Trophoblast cell (in vitro differentiated cells and primary cell): ENCODE measurements around the gene PIAS1.

Source experiments
- DNase-seq, 2 donors: peaks; one replicate each; pipeline ENCODE4 v3.0.0-alpha.2; 2016
- H2AFZ ChIP-seq: 2 replicates; pipeline ENCODE4 v1.6.1; 2013; ENCODE audit warnings: low read length, moderate library complexity, mild to moderate bottlenecking; ENCODE audit not compliant: insufficient read depth, poor library complexity
- H2AK5ac ChIP-seq: 2 replicates; pipeline ENCODE4 v1.6.1; 2013; ENCODE audit warnings: mild to moderate bottlenecking, low read length
- H2BK120ac ChIP-seq: 2 replicates; pipeline ENCODE4 v1.6.1; 2013; ENCODE audit warnings: low read length, mild to moderate bottlenecking, moderate library complexity; ENCODE audit not compliant: insufficient read depth, poor library complexity
- H2BK12ac ChIP-seq: 2 replicates; pipeline ENCODE4 v1.6.1; 2013; ENCODE audit warnings: mild to moderate bottlenecking, low read length, moderate library complexity
- H2BK5ac ChIP-seq: 2 replicates; pipeline ENCODE4 v1.6.1; 2013; ENCODE audit warnings: low read length, low read depth, moderate library complexity, mild to moderate bottlenecking; ENCODE audit not compliant: poor library complexity
- H3K14ac ChIP-seq: 2 replicates; pipeline ENCODE4 v1.6.1; 2013; ENCODE audit warnings: mild to moderate bottlenecking, low read length
- H3K18ac ChIP-seq: 2 replicates; pipeline ENCODE4 v1.6.1; 2013; ENCODE audit warnings: mild to moderate bottlenecking, low read length
- H3K23ac ChIP-seq: 2 replicates; pipeline ENCODE4 v1.6.1; 2013; ENCODE audit warnings: low read length
- H3K27ac ChIP-seq: 2 replicates; pipeline ENCODE4 v1.5.1; 2013; ENCODE audit warnings: low read depth, mild to moderate bottlenecking, inconsistent platforms, low read length, moderate library complexity
- H3K27me3 ChIP-seq: 2 replicates; pipeline ENCODE4 v1.6.1; 2013; ENCODE audit warnings: inconsistent platforms, mild to moderate bottlenecking, low read length, moderate library complexity; ENCODE audit not compliant: insufficient read depth
- H3K36me3 ChIP-seq, 2 experiments: 1 replicate in 1 of 2; 2 replicates in 1 of 2; pipeline ENCODE4 v1.6.1; 2013; ENCODE audit warnings: low read length in 2 of 2, mild to moderate bottlenecking in 2 of 2, moderate library complexity in 1 of 2; ENCODE audit not compliant: insufficient read depth in 2 of 2, control insufficient read depth in 1 of 2
- H3K4ac ChIP-seq: 2 replicates; pipeline ENCODE4 v1.6.1; 2013; ENCODE audit warnings: low read depth, mild to moderate bottlenecking, low read length, moderate library complexity
- H3K4me1 ChIP-seq, 2 experiments: 1 replicate in 1 of 2; 2 replicates in 1 of 2; pipeline ENCODE4 v1.6.1; 2013; ENCODE audit warnings: low read length in 2 of 2, mild to moderate bottlenecking in 2 of 2, moderate library complexity in 1 of 2; ENCODE audit not compliant: insufficient read depth in 2 of 2, control insufficient read depth in 1 of 2
- H3K4me2 ChIP-seq: 2 replicates; pipeline ENCODE4 v1.6.1; 2013; ENCODE audit warnings: inconsistent platforms, mild to moderate bottlenecking, low read length, moderate library complexity
- H3K4me3 ChIP-seq: 2 replicates; pipeline ENCODE4 v1.5.1; 2013; ENCODE audit warnings: mild to moderate bottlenecking, low read depth, low read length, inconsistent platforms
- H3K79me1 ChIP-seq: one replicate; pipeline ENCODE4 v1.6.1; 2013; ENCODE audit warnings: low read length
- H3K79me2 ChIP-seq: 2 replicates; pipeline ENCODE4 v1.6.1; 2013; ENCODE audit warnings: low read length, mild to moderate bottlenecking; ENCODE audit not compliant: control insufficient read depth, insufficient read depth, poor library complexity
- H3K9ac ChIP-seq: 2 replicates; pipeline ENCODE4 v1.6.1; 2013; ENCODE audit warnings: mild to moderate bottlenecking, low read length
- H3K9me3 ChIP-seq: 2 replicates; pipeline ENCODE4 v1.6.1; 2013; ENCODE audit warnings: low read depth, mild to moderate bottlenecking, control low read depth, inconsistent platforms, low read length; ENCODE audit not compliant: insufficient read depth
- H4K12ac ChIP-seq: 2 replicates; pipeline ENCODE4 v1.6.1; 2013; ENCODE audit warnings: low read depth, mild to moderate bottlenecking, low read length, moderate library complexity
- H4K8ac ChIP-seq: 2 replicates; pipeline ENCODE4 v1.6.1; 2013; ENCODE audit warnings: low read depth, mild to moderate bottlenecking, low read length, moderate library complexity
- H4K91ac ChIP-seq: one replicate; pipeline ENCODE4 v1.6.1; 2013; ENCODE audit warnings: low read depth, mild to moderate bottlenecking, low read length, moderate library complexity
- WGBS: extraction: QIAGEN DNeasy Blood & Tissue Kit; methylation state at CpG from one replicate; pipeline ENCODE4 v1.1.7; 2013; ENCODE audit warnings: missing lambda C conversion rate; ENCODE audit not compliant: insufficient read length, insufficient coverage; ENCODE audit errors: extremely low coverage; 5-methylcytosine and 5-hydroxymethylcytosine counted together

Gene PIAS1

DNA sequence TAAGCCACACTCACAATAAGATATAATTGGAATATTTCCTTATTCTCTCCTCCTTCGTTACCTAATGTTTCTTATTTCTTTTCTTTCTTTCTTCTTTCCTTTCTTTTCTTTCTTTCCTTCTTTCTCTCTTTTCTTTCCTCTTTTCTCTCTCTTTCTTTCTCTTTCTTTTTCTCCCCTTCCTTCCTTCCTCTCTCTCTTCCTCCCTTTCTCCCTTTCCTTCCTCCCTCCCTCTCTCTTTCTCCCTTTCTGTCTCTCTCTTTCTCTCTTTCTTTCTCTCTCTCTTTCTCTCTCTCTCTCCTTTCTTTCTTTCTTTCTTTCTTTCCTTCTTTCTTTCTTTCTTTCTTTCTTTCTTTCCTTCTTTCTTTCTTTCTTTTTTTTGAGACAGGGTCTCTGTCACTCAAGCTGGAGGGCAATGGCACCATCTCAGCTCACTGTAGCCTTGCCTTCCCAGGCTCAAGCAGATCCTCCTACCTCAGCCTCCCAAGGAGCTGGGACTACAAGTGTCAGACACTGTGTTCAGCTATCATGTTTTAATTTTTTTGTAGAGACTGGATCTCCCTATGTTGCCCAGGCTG lies 19.3 kb upstream of the PIAS1 start:
- H3K79me1 ChIP-seq = no peaks in the 10 kb centered on the region
- H3K4ac ChIP-seq = no peak overlapping the region
- H3K27ac ChIP-seq = no peak overlapping the region
- H2AK5ac ChIP-seq = no peak overlapping the region
- no CpG with 5 or more reads among the region's 1 CpG for WGBS
- no peak overlapping the region for H2AFZ ChIP-seq
- no peak overlapping the region for H2BK5ac ChIP-seq
- H3K4me2 ChIP-seq = no peak overlapping the region
- no peak for DNase-seq
- H3K4me3 ChIP-seq = no peak overlapping the region
- no peaks in the 10 kb centered on the region for H3K79me2 ChIP-seq
- no peak overlapping the region for H4K8ac ChIP-seq
- no peak overlapping the region for H2BK120ac ChIP-seq
- H3K9ac ChIP-seq = no peak overlapping the region
- H3K14ac ChIP-seq = no peak overlapping the region
- no peaks in the 10 kb centered on the region for H3K36me3 ChIP-seq
- H3K4me1 ChIP-seq = no peaks in the 10 kb centered on the region
- H3K23ac ChIP-seq = no peak overlapping the region
- no peak overlapping the region for H4K91ac ChIP-seq
- H3K18ac ChIP-seq = no peak overlapping the region
- H3K27me3 ChIP-seq = no peaks in the 10 kb centered on the region
- peaks cover 4% of the 10 kb centered on the region for H3K9me3 ChIP-seq
- H2BK12ac ChIP-seq = no peak overlapping the region
- H4K12ac ChIP-seq = no peak overlapping the region

DNA sequence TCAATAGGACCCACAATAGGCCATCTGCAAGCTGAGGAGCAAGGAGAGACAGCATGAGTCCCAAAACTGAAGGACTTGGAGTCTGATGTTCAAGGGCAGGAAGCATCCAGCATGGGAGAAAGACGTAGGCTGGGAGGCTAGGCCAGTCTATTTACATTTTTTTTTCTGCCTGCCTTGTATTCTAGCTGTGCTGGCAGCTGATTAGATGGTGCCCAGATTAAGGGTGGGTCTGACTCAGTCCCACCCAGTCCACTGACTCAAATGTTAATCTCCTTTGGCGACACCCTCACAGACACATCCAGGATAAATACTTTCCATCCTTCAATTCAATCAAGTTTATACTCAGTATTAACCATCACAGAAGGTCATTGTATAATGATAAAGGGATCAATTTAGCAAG lies 15.9 kb upstream of the PIAS1 start:
- H3K36me3 ChIP-seq = no peaks in the 10 kb centered on the region
- no peak overlapping the region for H3K14ac ChIP-seq
- H3K4me3 ChIP-seq = no peak overlapping the region
- no peak overlapping the region for H3K4me2 ChIP-seq
- no peak overlapping the region for H3K27ac ChIP-seq
- no peak for DNase-seq
- no peak overlapping the region for H4K8ac ChIP-seq
- H3K79me2 ChIP-seq = no peaks in the 10 kb centered on the region
- H2BK12ac ChIP-seq = no peak overlapping the region
- no peak overlapping the region for H2AFZ ChIP-seq
- WGBS = no CpG with 5 or more reads among the region's 2 CpGs
- no peak overlapping the region for H2AK5ac ChIP-seq
- H2BK5ac ChIP-seq = no peak overlapping the region
- no peak overlapping the region for H4K12ac ChIP-seq
- H3K4me1 ChIP-seq = no peaks in the 10 kb centered on the region
- no peak overlapping the region for H3K18ac ChIP-seq
- H3K27me3 ChIP-seq = no peaks in the 10 kb centered on the region
- H3K79me1 ChIP-seq = no peaks in the 10 kb centered on the region
- no peak overlapping the region for H3K9ac ChIP-seq
- H3K4ac ChIP-seq = no peak overlapping the region
- peaks cover 4% of the 10 kb centered on the region for H3K9me3 ChIP-seq
- H4K91ac ChIP-seq = no peak overlapping the region
- no peak overlapping the region for H3K23ac ChIP-seq
- no peak overlapping the region for H2BK120ac ChIP-seq

DNA sequence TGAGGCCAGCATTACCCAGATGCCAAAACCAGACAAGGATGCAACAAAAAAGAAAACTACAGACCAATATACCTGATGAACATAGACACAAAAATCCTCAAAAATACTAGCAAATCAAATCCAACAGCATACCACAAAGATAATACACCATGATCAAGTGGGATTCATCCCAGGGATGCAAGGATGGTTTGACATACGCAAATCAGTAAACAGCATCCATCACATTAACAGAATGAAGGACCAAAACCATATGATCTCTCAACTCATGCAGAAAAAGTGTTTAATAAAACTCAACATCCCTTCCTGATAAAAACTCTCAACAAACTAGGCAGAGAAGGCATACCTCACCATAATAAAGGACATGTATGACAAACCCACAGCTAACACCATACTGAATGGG lies 14.0 kb upstream of the PIAS1 start:
- WGBS = no CpG with 5 or more reads among the region's 1 CpG
- Histone ChIP-seq H3K4me3 (no peak overlapping the region), H3K4ac (no peak overlapping the region), H3K9ac (no peak overlapping the region), H3K27me3 (no peaks in the 10 kb centered on the region), H2BK12ac (no peak overlapping the region), H2BK120ac (no peak overlapping the region), H3K14ac (no peak overlapping the region), H3K9me3 (peaks cover 4% of the 10 kb centered on the region), H3K4me2 (no peak overlapping the region), H3K36me3 (no peaks in the 10 kb centered on the region), H3K4me1 (no peaks in the 10 kb centered on the region), H2BK5ac (no peak overlapping the region), H2AFZ (no peak overlapping the region), H3K23ac (no peak overlapping the region), H3K79me1 (no peaks in the 10 kb centered on the region), H3K79me2 (no peaks in the 10 kb centered on the region), H4K8ac (no peak overlapping the region), H4K91ac (no peak overlapping the region), H3K18ac (no peak overlapping the region), H3K27ac (no peak overlapping the region), H2AK5ac (no peak overlapping the region), H4K12ac (no peak overlapping the region)
- DNase-seq = no peak

DNA sequence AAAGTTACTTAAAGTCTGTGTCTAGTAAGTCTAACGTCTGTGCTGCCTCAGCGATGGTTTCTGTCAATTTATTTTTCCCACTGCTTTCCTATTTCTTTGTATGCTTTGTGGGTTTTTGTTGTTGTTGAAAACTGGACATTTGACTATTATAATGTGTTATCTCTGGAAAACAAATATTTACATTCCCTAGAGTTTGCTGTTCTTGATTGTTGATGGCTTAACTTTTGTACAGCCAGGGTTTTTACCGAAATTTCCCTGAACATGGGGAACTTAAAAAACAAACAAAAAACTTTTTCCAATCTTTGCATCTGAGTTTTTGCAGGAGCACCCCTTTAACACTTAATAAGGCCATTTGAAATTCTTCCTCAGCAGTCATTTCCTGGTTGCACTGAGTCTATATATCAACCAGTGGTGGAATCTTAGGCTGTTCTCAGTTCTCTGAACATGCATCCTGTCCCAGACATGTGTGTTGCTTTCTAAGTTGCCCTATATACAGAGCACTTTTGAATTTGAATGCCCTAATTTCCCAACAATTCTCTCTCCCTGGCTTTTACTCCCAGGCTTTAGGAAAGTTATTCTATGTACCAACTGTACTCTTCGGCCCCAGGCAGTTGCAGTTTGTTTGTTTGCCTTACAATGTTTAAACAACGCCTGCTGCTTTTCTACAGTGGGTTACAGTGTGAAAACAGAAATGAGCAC lies 11.8 kb upstream of the PIAS1 start:
- H2AFZ ChIP-seq = no peak overlapping the region
- no peaks in the 10 kb centered on the region for H3K79me2 ChIP-seq
- no peak overlapping the region for H2BK12ac ChIP-seq
- no peaks in the 10 kb centered on the region for H3K4me1 ChIP-seq
- WGBS = no CpG with 5 or more reads among the region's 5 CpGs
- no peak overlapping the region for H4K8ac ChIP-seq
- H2AK5ac ChIP-seq = no peak overlapping the region
- H3K14ac ChIP-seq = no peak overlapping the region
- no peaks in the 10 kb centered on the region for H3K79me1 ChIP-seq
- no peak overlapping the region for H2BK120ac ChIP-seq
- H3K23ac ChIP-seq = no peak overlapping the region
- no peak for DNase-seq
- no peak overlapping the region for H2BK5ac ChIP-seq
- no peaks in the 10 kb centered on the region for H3K36me3 ChIP-seq
- H3K9me3 ChIP-seq = no peaks in the 10 kb centered on the region
- no peak overlapping the region for H3K4me2 ChIP-seq
- no peak overlapping the region for H4K12ac ChIP-seq
- H3K27me3 ChIP-seq = no peaks in the 10 kb centered on the region
- H3K18ac ChIP-seq = no peak overlapping the region
- H3K9ac ChIP-seq = no peak overlapping the region
- no peak overlapping the region for H3K27ac ChIP-seq
- no peak overlapping the region for H3K4ac ChIP-seq
- no peak overlapping the region for H4K91ac ChIP-seq
- H3K4me3 ChIP-seq = no peak overlapping the region
